GM18499 (cell line): ENCODE measurements around the gene DYDC2.

ENCODE experiments used
- ATAC-seq: cut with Tn5 transposase; IDR thresholded peaks from one replicate; pipeline ENCODE4 v1.9.1; 2021; ENCODE audit warnings: moderate number of reproducible peaks; ENCODE audit not compliant: insufficient read depth, unreplicated experiment

Gene DYDC2

GRCh38 chr10:80365510-80365909 is 8.9 kb downstream of the DYDC2 start:
- no peak for ATAC-seq

DNA sequence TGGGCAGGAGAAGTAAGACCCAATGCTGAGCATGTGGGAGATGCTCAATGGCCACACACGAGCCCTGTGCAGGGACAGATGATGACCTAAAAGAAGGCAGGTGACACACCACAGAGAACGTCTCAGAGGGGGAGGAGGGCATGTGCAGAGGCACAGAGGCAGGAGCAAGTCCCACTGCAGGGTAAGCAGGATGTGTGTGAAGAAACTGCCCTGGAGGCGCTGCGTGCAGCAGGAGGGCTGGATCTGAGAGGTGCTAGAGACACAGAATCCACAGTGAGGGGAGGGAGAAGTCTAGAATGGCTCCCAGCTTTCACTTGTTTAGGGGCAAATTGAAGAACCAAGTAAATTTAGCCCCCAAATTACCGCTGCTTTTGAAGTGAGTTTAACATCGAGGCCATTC is 14.9 kb downstream of the DYDC2 start:
- no peak for ATAC-seq

DNA sequence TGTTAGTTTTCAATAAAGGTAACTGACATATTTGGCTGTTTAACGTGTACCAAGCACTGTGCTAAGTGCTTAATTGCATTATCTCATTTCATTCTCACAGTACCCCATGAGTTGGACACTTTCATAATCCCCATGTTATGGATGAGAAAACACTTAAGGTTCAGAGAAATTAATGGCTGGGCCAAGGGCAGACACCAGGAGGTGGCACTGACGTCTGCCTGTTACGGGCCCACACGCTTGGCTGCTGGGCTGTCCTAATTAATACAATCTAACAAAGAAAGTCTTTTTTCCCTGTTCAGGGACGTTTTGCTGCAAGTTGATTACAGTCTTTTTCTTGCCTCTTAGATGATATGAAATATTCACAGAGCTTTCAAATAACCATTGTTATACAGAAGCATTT is 16.1 kb downstream of the DYDC2 start:
- ATAC-seq: no peak

DNA sequence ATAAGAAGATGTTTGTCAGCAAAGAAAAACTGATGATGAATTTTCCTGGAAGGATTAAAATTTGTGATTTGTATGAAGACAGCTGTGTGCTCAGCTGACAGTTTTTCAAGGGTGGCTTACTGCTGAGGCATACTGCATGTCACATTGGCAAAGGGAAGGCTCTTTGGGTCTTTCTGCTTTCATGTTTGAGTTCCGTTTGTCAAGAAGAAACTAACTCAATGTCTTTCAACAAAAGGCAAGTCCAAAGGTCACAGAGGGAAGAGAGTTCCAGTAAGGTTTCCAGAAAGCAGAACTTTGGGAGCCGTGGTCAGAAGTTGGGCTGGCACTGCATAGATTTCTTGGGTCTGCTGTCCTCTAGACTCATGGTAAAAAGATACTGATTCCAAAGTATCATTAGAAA is 16.9 kb downstream of the DYDC2 start:
- no peak for ATAC-seq

GRCh38 chr10:80379701-80380100 is 23.1 kb downstream of the DYDC2 start:
- ATAC-seq: no peak

GRCh38 chr10:80380185-80380584 is 23.6 kb downstream of the DYDC2 start:
- no peak for ATAC-seq

GRCh38 chr10:80382989-80383388 is 26.4 kb downstream of the DYDC2 start:
- peak; percentile 50 for ATAC-seq

DNA sequence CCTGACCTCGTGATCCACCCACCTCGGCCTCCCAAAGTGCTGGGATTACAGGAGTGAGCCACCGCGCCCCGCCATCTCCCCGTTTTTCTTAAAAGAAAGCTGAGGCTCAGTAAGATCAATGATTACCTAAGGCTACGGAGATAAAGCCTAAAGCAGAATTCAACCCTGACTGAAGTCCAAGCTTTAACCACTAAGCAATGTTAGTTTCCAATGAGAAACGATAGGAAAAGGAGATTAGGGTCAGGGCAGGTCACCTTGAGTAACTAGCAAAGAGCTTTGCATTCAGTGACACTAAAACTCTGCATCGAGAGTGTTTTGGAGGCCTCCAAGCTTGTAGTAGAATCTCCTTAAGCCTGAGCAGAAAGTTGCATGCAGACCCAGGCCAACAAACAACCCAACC is 34.2 kb downstream of the DYDC2 start:
- ATAC-seq: no peak

- no peak for ATAC-seq
Observed at GRCh38 chr10:80392250-80392649, 35.7 kb downstream of the DYDC2 start.

DNA sequence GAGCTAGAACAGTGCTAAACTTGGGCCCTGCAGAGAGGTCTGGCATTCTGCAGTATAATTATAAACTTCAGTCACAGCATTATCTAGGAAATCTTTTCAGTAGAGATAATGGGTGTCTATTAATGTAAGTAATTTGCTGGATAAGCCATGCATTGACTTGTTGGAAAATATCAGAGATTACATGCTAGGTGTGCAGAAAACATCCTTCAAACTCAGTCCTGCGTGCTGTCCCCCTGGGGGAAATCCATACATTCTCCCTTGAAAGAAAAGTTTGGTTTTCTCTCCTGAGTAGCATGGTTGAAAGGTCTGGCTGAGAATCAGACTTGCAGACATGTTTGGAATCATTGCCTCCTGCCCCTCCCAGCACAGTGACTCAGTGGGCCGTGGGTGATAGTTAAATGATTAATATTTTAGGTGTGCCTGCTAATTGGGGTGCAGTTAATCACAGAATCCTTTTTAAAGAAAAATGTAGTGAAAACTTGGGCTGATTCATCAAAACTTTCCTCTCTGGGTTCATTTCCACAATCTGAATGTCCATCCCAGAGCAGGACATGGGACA is 37.9 kb downstream of the DYDC2 start:
- no peak for ATAC-seq

GRCh38 chr10:80397014-80397413 is 40.4 kb downstream of the DYDC2 start:
- no peak for ATAC-seq

GRCh38 chr10:80400136-80400804 is 43.7 kb downstream of the DYDC2 start:
- no peak for ATAC-seq

DNA sequence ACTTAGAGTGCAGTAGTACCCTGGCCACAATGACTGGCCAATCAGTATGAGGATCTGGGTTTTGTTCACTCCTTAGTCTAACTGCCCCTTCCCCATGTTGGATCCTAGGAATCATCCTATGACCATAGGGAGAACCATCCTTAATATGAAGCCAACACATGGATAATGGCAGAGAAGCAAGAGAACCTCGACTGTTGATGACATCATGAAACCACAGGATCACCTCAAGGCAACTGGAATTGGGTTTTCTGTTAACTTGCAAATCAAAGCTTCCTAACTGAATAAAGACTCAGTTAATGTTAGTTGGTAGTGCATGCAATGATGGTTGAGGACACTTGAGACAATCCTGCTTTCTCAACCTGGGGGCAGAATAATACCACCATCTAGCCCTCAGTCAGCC is 48.5 kb downstream of the DYDC2 start:
- no peak for ATAC-seq

- ATAC-seq: no peak
Observed at GRCh38 chr10:80405626-80406025, 49.0 kb downstream of the DYDC2 start.

- no peak for ATAC-seq
Observed at GRCh38 chr10:80406204-80406603, 49.6 kb downstream of the DYDC2 start.

DNA sequence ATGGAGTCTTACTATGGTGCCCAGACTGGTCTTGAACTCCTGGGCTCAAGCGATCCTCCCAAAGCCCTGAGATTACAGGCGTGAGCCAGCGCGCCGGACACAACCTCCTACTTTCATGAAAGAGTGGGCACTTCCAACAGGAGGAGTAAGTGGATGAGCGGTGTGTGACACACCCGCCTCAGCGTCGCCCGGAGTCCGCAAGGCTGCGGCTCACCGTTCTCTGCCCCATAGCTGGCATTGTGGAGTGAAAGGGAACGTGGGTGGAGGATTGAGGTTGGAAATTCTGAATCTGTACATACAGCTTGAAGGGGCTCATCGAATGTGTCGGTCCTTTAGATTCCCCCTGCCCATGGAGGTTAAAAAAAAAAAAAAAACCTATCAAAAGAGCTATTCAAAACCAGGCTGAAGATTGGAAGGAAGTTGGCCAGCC is 51.2 kb downstream of the DYDC2 start:
- ATAC-seq: peak; percentile 23

DNA sequence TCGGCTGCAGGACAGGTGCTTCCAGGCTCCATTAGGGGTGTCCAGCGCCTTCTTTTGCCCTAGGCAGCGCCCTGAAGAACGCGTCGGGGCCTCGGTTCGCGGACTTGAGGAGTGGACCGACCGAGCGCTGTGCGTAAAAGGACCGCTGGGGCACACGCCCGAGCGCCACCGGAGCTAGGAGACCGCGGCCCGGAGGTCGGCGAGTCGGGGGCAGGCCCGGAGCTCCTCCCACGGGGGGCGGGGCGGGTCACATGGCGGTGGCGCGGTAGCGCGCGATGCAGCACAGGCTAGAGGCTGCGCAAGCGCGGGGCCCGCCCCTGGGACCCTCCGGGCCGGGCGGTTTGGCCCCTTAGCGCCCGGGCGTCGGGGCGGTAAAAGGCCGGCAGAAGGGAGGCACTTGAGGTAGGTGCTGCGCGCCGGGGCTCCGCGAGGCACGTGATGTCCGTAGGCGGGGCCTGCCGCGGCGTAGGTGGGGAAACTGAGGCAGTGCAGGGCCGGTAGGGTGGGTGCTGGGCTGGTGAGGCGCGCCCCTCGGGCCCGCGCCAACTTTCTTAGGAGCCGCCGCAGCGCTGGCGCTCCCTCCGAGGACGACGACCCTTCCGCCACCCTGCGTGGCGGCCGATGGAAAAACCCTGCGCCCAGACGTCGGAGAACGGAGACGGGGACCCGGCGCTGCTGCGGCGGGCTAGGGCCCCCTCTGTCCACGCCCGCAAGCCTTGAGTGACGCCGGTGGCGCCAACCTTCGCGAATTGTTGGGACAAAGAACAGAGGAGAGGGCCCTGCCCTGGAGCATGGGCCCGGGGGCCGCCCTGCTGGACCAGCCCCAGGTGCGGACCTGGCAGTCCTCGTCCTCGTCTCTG is 51.9 kb downstream of the DYDC2 start, which contains the start of gene PRXL2A:
PRXL2A (plus strand) TSS at position 310 of the 860 bp plus-strand sequence. CDS start 11,917 bp downstream, outside the sequence.
- peak; percentile 57 for ATAC-seq

DNA sequence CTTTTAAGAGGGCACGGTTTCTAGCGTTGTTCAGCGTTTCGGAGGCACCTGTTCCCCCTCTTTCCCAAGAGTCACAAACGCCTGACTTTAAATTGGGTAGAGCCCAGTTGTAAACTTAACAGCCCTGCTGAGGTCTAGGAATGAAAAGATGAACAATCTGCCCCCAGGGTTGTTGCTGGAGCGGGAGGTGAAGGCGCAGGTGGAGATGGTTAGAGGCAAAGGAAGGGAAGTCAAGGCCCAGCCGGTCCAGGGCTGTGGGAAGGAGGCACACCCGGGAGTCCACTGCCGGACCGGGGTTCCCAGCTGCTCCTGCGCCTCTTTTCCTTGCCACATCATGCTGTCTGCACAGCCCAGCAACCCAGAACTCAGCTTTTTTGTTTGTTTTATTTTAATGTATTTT is 52.5 kb downstream of the DYDC2 start:
- ATAC-seq: no peak

DNA sequence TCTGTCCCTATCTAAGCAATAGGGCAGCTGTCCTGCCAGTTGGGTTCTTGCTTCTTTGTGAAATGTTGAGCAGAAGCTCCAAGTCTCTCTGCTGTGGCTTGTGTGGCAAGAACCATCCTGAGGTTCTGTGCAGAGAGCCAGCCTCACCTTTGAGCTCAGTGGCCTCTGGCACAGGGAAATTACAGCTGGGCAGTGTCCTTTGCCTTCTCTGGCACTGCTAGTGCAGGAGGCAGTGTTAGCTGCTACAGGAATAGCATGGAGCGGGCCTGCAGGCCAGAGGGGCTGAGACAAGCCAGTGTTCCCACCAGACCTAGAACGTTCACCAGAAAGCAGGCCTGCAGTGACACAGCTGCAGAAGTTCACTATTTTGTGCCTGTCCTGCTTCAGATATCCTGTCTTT is 53.5 kb downstream of the DYDC2 start:
- ATAC-seq: no peak

GRCh38 chr10:80410578-80411145 is 54.1 kb downstream of the DYDC2 start:
- ATAC-seq: no peak

- no peak for ATAC-seq
Observed at GRCh38 chr10:80411267-80411668, 54.7 kb downstream of the DYDC2 start.
